Vagina (tissue), 2 donors: Measurements from ENCODE around the gene ITLN1. TPM values are rescaled to one million over a fixed set of nuclear protein-coding genes. Genes with fewer than 3 reads are reported as not detected.

Experiments used
- DNase-seq, 2 donors: peaks; one replicate each; pipeline ENCODE4 v3.0.0-alpha.2; 2017; ENCODE audit errors: extremely low spot score in 2 of 2
- H3K27ac ChIP-seq: fragments of 200-600 bp; sonication (generic); one replicate; pipeline ENCODE4 v1.5.1; 2019
- H3K27me3 ChIP-seq: fragments of 200-600 bp; sonication (generic); one replicate; pipeline ENCODE4 v1.5.1; 2019
- H3K36me3 ChIP-seq, 2 donors: fragments of 200-600 bp; sonication (generic); one replicate each; pipeline ENCODE4 v1.5.1; 2017 to 2019
- H3K4me1 ChIP-seq: fragments of 200-600 bp; sonication (generic); one replicate; pipeline ENCODE4 v1.5.1; 2019
- H3K4me3 ChIP-seq, 2 donors: fragments of 200-600 bp; sonication (generic); 1 replicate in 1 of 2; 2 replicates in 1 of 2; pipeline ENCODE4 v1.5.1; 2016 to 2019
- H3K9me3 ChIP-seq: fragments of 200-600 bp; sonication (generic); one replicate; pipeline ENCODE4 v1.5.1; 2019
- POLR2A ChIP-seq, 2 donors: fragments of 450-650 bp; IDR thresholded peaks; one replicate each; pipeline ENCODE4 v1.6.1; 2017; ENCODE audit warnings: antibody characterized with exemption in 2 of 2, mild to moderate bottlenecking in 2 of 2, moderate library complexity in 2 of 2
- POLR2AphosphoS5 ChIP-seq, 2 donors: sonication (generic); formaldehyde crosslinking; IDR thresholded peaks; one replicate each; pipeline ENCODE4 v1.9.0; 2017; ENCODE audit warnings: antibody characterized with exemption in 2 of 2, mild to moderate bottlenecking in 2 of 2, low read depth in 1 of 2; ENCODE audit not compliant: insufficient read depth in 1 of 2
- intact Hi-C: fragments of 100-400 bp; cut with DNase I; formaldehyde crosslinking; loops from one replicate; pipeline ENCODE4 v1.15.1; 2023
- total RNA-seq: library from RNA; depleted of rRNA; stranded (reverse); fragments of >200 nt; gene quantifications from one replicate; pipeline ENCODE4 v1.2.3, GENCODE V29; 2016
- TF ChIP-seq, protein P1 (sequence below), 3 experiments: fragments of 450-650 bp in 2 of 3; fragments of 200-600 bp in 1 of 3; sonication (generic) in 1 of 3; IDR thresholded peaks; one replicate each; pipeline ENCODE4 v1.5.1; 2017 to 2019; ENCODE audit warnings: antibody characterized with exemption in 3 of 3, mild to moderate bottlenecking in 2 of 3, moderate library complexity in 2 of 3

Gene ITLN1
- total RNA-seq, 1 donor from 2014 or later, result 1.5 TPM

DNA sequence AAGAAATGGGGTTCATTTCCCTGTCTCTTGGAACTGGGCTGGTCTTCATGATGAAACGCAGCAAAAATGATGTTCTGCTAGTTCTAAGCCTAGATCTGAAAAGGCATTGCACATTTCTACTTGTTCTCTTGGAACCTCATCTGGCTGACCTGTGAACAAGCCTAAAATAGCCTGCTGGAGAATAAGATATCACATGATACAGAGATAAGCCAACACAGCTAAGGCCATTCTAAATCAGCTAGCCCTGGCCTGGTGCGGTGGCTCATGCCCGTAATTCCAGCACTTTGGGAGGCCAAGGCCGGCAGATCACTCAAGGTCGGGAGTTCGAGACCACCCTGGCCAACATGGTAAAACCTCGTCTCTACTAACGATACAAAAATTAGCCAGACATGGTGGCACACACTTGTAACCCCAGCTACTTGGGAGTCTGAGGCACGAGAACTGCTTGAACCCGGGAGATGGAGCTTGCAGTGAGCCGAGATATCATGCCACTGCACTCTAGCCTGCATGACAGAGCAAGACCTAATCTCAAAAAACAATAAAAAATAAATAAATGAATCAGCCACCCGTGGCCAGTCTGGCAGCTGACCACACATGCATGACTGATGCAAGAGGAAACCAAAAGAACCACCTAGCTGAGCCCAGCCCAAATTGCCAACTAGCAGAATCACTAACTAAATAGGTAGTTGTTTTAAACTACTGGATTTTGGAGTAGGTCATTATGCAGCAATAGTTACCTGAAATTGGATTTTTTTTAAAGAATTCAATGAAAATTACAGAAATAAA, 40.3 kb downstream of the ITLN1 start:
- intact Hi-C loops, result no loop called here
- H3K36me3 ChIP-seq, result no peaks in the 10 kb centered on the region
- H3K27me3 ChIP-seq, result no peaks in the 10 kb centered on the region
- no peaks in the 10 kb centered on the region for H3K4me1 ChIP-seq
- DNase-seq, result peak in 1 of 2 donors; percentile 37
- no peak overlapping the region for H3K4me3 ChIP-seq
- H3K27ac ChIP-seq, result no peak overlapping the region
- TF ChIP-seq, protein P1, sequence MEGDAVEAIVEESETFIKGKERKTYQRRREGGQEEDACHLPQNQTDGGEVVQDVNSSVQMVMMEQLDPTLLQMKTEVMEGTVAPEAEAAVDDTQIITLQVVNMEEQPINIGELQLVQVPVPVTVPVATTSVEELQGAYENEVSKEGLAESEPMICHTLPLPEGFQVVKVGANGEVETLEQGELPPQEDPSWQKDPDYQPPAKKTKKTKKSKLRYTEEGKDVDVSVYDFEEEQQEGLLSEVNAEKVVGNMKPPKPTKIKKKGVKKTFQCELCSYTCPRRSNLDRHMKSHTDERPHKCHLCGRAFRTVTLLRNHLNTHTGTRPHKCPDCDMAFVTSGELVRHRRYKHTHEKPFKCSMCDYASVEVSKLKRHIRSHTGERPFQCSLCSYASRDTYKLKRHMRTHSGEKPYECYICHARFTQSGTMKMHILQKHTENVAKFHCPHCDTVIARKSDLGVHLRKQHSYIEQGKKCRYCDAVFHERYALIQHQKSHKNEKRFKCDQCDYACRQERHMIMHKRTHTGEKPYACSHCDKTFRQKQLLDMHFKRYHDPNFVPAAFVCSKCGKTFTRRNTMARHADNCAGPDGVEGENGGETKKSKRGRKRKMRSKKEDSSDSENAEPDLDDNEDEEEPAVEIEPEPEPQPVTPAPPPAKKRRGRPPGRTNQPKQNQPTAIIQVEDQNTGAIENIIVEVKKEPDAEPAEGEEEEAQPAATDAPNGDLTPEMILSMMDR (IDR thresholded peaks at IDR 0.05), result no peak
- no peak for TF ChIP-seq POLR2AphosphoS5 (IDR thresholded peaks at IDR 0.05; ENCODE audit: insufficient read depth in 1 of 2, low read depth in 1 of 2)
- TF ChIP-seq POLR2A (IDR thresholded peaks at IDR 0.05), result no peak
- no peaks in the 10 kb centered on the region for H3K9me3 ChIP-seq

DNA sequence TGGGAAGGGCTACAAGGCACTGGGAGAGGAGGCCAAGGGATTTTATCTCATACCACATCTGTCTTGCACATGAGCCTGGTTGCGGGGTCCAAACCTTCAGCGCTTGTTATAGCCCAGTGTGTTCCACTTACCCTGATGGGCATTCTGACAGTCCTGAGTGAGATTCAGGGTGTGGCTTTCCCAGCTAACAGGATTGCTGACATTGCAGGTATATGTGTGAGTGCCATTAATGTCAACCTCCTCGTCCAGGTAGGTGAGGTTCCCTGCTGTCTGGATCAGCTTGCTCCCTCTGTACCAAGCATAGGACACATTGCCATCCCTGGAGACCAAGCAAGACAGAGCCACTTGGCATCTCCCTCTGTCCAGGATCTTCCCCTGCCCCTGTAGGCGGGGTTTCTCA, 43.9 kb downstream of the ITLN1 start:
- Histone ChIP-seq H3K4me3 (no peak overlapping the region), H3K27me3 (no peaks in the 10 kb centered on the region), H3K9me3 (no peaks in the 10 kb centered on the region), H3K4me1 (no peaks in the 10 kb centered on the region), H3K27ac (no peak overlapping the region), H3K36me3 (no peaks in the 10 kb centered on the region)
- DNase-seq, result no peak
- TF ChIP-seq, protein P1 (IDR thresholded peaks at IDR 0.05), result no peak
- TF ChIP-seq POLR2A (IDR thresholded peaks at IDR 0.05), result no peak
- TF ChIP-seq POLR2AphosphoS5 (IDR thresholded peaks at IDR 0.05; ENCODE audit: insufficient read depth in 1 of 2, low read depth in 1 of 2), result no peak
- intact Hi-C loops, result no loop called here

DNA sequence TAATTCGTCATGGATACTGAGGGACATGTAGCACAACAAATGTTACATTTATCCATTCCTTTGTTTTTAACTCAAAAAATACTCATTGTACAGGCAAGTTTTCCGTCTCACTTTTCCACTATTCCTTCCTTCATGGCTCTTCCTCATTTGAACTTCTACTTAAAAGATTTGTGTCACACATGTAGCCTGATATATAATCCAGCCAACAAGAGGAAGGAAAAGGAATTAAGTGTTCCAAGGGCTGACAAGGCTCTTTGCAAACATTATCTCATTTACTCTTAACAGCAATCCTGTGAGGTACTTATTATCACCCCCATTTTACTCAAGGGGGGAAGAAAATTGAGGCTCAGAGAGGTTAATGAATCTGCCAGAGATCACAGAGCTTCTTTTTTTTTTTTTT, 45.2 kb downstream of the ITLN1 start:
- Histone ChIP-seq H3K27me3 (no peaks in the 10 kb centered on the region), H3K4me1 (no peaks in the 10 kb centered on the region), H3K4me3 (no peak overlapping the region), H3K36me3 (no peaks in the 10 kb centered on the region), H3K9me3 (no peaks in the 10 kb centered on the region), H3K27ac (no peak overlapping the region)
- DNase-seq, result no peak
- intact Hi-C loops, result no loop called here
- TF ChIP-seq POLR2AphosphoS5 (IDR thresholded peaks at IDR 0.05; ENCODE audit: insufficient read depth in 1 of 2, low read depth in 1 of 2), result no peak
- TF ChIP-seq, protein P1 (IDR thresholded peaks at IDR 0.05), result no peak
- TF ChIP-seq POLR2A (IDR thresholded peaks at IDR 0.05), result no peak

DNA sequence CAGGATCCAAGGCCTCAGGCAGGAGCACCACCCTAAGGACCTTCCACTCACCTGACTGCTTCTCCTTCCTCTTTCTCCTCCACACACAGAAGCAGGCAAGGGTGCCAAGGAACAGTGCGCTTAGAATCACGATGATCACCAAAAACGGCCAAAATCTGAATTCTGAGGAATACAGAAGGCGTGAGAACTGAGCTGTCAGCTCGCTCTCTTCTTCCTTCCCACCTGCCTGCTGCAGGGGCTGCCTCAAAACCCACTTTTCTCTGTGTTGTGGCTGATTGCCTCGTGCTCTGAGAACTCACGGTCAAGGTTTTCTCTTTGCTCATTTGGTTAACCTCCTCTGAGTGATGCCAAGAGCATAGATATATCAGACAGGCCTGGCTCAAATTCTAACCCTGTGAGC, 46.1 kb downstream of the ITLN1 start:
- DNase-seq, result no peak
- Histone ChIP-seq H3K36me3 (no peaks in the 10 kb centered on the region), H3K9me3 (no peaks in the 10 kb centered on the region), H3K4me3 (no peak overlapping the region), H3K27ac (no peak overlapping the region), H3K27me3 (no peaks in the 10 kb centered on the region), H3K4me1 (no peaks in the 10 kb centered on the region)
- TF ChIP-seq, protein P1 (IDR thresholded peaks at IDR 0.05), result no peak
- no peak for TF ChIP-seq POLR2A (IDR thresholded peaks at IDR 0.05)
- TF ChIP-seq POLR2AphosphoS5 (IDR thresholded peaks at IDR 0.05; ENCODE audit: insufficient read depth in 1 of 2, low read depth in 1 of 2), result no peak
- intact Hi-C loops, result no loop called here

DNA sequence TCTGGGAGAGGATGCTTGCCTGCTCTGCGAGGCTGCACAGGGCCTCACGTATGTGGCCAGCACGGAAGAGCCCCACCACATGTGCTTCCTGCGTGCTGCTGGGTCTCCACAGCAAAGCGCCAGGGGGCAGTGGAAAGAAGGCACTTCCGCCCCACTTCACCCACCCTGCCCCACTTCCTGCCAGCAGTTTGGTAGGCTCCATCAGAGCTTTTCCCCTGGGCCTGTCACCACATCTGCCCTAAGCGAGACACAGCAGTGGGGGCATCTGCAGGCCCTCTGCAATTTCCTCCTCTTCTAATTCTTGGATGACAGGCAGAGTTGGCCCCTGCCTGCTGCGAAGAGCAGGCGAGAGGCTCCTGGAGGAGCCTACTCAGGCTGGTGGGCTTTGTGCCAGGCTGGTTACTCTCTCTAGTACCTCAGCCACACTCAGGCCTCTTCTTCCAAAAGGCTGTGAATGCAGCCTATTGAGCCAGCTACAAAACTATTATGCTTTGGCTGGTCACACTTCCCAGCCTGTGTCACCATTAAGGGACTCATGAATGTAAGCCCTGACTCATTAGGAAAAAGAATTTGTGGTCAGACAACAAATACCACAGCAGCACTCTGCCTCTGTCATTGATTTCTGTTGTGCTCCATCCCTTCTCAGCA, 47.3 kb downstream of the ITLN1 start:
- TF ChIP-seq POLR2A (IDR thresholded peaks at IDR 0.05) (no peak), POLR2AphosphoS5 (IDR thresholded peaks at IDR 0.05; ENCODE audit: insufficient read depth in 1 of 2, low read depth in 1 of 2) (peak in 1 of 2 donors; percentile 54)
- Histone ChIP-seq H3K36me3 (no peaks in the 10 kb centered on the region), H3K4me1 (no peaks in the 10 kb centered on the region), H3K4me3 (no peak overlapping the region), H3K27me3 (no peaks in the 10 kb centered on the region), H3K9me3 (no peaks in the 10 kb centered on the region), H3K27ac (no peak overlapping the region)
- intact Hi-C loops, result no loop called here
- DNase-seq, result no peak
